Erythroblast (primary cell): Measurements from ENCODE around the gene STRC.
"Not testable (repeated sequence)": the region's sequence is repeated elsewhere in the genome, so short reads cannot be mapped to it uniquely, and the experiment has no call there.

Source experiments
- DNase-seq, 2 experiments: peaks; one replicate each; lab custom pipeline; 2025; lab: John Stamatoyannopoulos, UW
- GATA1 ChIP-seq: IDR thresholded peaks from 2 replicates; pipeline ENCODE4 v1.6.1; 2011; ENCODE audit warnings: low read depth, mild to moderate bottlenecking, control low read depth, low read length, moderate library complexity
- POLR2A ChIP-seq: IDR thresholded peaks from 2 replicates; pipeline ENCODE4 v1.6.1; 2011; ENCODE audit warnings: mild to moderate bottlenecking, low read length

The STRC gene

DNA sequence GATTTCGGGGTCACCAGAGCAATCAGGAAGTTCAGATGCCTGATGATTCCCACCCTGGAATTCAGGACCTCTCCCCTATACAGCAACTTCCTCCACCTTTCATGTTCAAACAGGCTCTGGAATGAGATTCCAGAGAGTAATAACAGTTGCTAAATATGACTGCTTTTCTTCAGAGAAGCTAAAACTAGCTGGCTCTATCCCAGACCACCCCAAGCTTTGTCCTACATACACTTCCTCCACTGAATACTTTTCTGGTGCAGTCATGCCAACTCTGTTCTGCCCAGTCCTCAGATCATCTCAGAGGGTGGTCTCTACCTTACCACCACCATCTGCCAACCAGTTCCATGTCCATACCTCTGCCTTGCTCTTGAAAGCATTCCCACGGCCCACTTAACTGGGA lies 52.0 kb downstream of the STRC start:
- DNase-seq: not testable (repeated sequence)

DNA sequence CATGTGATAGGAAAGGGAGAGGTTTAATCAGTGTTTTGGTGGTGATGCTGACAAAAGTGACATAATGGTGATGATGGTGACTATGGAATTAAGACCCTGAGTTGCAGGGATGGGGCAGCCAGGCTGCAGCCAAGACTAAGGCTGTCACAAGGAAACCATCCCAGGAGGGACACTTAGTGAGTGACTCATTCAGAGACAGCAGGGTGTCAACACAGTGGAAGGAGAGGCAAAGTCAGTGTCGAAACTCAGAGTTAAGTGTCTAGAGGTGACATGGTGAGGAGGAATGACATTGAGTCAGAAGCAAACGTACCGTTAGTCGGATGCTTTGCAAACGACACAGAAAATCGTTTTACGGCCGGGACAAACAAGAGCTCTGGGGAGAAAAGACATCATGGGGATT lies 54.8 kb downstream of the STRC start:
- DNase-seq: not testable (repeated sequence)

DNA sequence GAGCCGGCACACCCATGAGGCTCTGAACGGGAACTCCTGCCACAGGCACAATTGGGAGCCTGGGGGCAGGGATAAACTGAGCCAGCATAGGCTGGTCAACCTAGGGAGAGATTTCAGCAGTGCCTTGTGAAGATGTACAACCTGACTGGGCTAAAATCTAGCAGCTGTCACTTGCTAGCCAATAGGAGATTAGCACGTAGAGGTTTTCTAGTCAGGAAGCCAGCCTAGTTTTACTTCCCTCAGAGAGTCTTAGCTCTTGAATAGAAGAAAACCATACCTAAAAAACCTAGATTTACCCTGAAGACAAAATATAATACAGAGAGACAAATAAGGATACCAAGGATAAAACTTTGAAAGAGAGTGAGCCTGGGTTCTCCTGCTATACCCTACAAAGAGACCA lies 55.8 kb downstream of the STRC start:
- not testable (repeated sequence) for DNase-seq

DNA sequence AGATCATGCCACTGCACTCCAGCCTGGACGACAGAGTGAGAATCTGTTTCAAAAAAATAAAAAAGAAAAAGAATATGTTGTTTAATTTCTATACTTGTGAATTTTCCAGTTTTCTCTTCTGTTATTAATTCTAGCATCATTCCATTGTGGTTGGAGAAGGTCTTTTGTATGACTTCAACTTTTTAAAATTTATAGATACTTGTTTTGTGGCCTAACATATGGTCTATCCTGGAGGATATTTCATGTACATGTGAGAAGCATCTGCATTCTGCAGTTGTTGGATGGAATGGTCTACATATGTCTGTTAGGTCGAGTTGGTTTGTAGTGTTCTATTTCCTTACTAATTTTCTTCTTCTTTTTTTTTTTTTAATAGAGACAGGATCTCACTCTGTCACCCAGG lies 65.6 kb downstream of the STRC start:
- TF ChIP-seq POLR2A (no peak), GATA1 (no peak)
- DNase-seq: no peak

DNA sequence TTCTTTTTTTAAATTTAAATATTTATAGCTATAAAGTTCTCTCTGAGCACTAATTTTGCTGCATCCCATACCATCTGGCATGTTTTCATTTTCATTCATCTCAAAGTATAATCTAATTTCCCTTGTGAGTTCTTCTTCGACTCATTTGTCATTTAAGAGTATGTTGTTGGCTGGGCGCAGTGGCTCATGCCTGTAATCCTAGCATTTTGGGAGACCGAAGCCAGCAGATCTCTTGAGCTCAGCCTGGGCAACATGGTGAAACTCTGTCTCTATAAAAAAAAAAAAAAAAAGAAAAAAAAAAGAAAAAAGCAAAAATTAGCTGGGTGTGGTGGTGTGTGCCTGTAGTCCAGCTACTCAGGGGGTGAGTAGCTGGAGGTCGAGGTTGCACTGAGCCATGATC lies 66.3 kb downstream of the STRC start:
- no peak for TF ChIP-seq GATA1
- TF ChIP-seq POLR2A: no peak
- no peak for DNase-seq

DNA sequence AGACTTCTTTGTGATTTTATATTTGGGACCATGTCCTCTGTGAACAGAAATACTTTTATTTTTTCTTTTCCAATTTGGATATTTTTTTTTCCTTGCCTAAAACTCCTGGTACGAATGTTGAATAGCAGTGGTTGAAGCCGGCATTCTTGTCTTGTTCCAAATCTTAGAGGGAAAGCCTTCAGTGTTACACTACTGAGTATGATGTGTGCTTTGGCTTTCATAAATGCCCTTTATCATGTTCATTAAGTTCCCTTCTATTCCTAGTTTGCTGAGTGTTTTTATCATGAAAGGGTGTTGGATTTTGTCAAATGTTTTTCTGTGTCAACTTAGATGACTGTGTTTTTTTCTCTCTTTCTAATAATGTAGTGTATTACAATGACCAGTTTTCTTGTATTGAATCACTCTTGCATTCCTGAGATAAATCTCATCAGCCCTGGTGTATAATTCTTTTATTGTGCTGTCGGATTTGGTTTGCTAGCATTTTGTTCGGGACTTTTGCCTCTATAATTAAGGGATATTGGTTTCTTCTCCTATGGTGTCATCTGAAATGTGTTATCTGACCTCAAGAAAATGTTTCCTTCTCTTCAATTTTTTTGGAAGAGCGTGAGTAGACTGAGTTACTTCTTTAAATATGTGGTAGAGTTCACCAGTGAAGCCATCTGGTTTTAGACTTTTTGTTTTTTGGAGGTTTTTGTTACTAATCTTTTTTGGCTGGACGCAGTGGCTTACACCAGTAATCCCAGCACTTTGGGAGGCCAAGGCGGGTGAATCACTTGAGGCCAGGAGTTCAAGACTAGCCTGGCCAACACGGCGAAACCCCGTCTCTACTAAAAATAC lies 67.9 kb downstream of the STRC start:
- no peak for DNase-seq
- no peak for TF ChIP-seq POLR2A
- TF ChIP-seq GATA1: no peak
